ENCODE measurements around the gene OPCML. TPM values are rescaled to one million over a fixed set of nuclear protein-coding genes. Genes with fewer than 3 reads are reported as not detected.

The OPCML gene
- polyA plus RNA-seq, 4 donors = 14.9 to 18.5 (median 15.9) TPM

- no peak for DNase-seq (ENCODE audit: low read depth in 4 of 4, low spot score in 3 of 4)
Observed at GRCh38 chr11:133048270-133048669, 484.0 kb downstream of the OPCML start.

- no peak for DNase-seq (ENCODE audit: low read depth in 4 of 4, low spot score in 3 of 4)
Observed at GRCh38 chr11:133047771-133048115, 484.6 kb downstream of the OPCML start.

- no peak for DNase-seq (ENCODE audit: low read depth in 4 of 4, low spot score in 3 of 4)
Observed at GRCh38 chr11:133047036-133047770, 485.1 kb downstream of the OPCML start.

GRCh38 chr11:133046252-133046651 lies 486.0 kb downstream of the OPCML start:
- DNase-seq (ENCODE audit: low read depth in 4 of 4, low spot score in 3 of 4) = no peak

GRCh38 chr11:133041928-133042882 lies 490.1 kb downstream of the OPCML start:
- DNase-seq (ENCODE audit: low read depth in 4 of 4, low spot score in 3 of 4) = peak in 1 of 4 donors; percentile 62

- DNase-seq (ENCODE audit: low read depth in 4 of 4, low spot score in 3 of 4) = no peak
Observed at GRCh38 chr11:133041181-133041580, 491.1 kb downstream of the OPCML start.

GRCh38 chr11:133040289-133040900 lies 491.9 kb downstream of the OPCML start:
- DNase-seq (ENCODE audit: low read depth in 4 of 4, low spot score in 3 of 4) = no peak

- no peak for DNase-seq (ENCODE audit: low read depth in 4 of 4, low spot score in 3 of 4)
Observed at GRCh38 chr11:133038850-133039249, 493.5 kb downstream of the OPCML start.

GRCh38 chr11:133034929-133035328 lies 497.4 kb downstream of the OPCML start:
- DNase-seq (ENCODE audit: low read depth in 4 of 4, low spot score in 3 of 4) = no peak

GRCh38 chr11:133029107-133029506 lies 503.2 kb downstream of the OPCML start:
- DNase-seq (ENCODE audit: low read depth in 4 of 4, low spot score in 3 of 4) = no peak

- DNase-seq (ENCODE audit: low read depth in 4 of 4, low spot score in 3 of 4) = no peak
Observed at GRCh38 chr11:133026952-133027351, 505.3 kb downstream of the OPCML start.

- DNase-seq (ENCODE audit: low read depth in 4 of 4, low spot score in 3 of 4) = no peak
Observed at GRCh38 chr11:133024301-133024700, 508.0 kb downstream of the OPCML start.

- no peak for DNase-seq (ENCODE audit: low read depth in 4 of 4, low spot score in 3 of 4)
Observed at GRCh38 chr11:133023232-133023631, 509.1 kb downstream of the OPCML start.

- no peak for DNase-seq (ENCODE audit: low read depth in 4 of 4, low spot score in 3 of 4)
Observed at GRCh38 chr11:133021553-133021952, 510.7 kb downstream of the OPCML start.

GRCh38 chr11:133020372-133020714 lies 512.0 kb downstream of the OPCML start:
- DNase-seq (ENCODE audit: low read depth in 4 of 4, low spot score in 3 of 4) = no peak

- DNase-seq (ENCODE audit: low read depth in 4 of 4, low spot score in 3 of 4) = no peak
Observed at GRCh38 chr11:133019545-133020371, 512.5 kb downstream of the OPCML start.

- no peak for DNase-seq (ENCODE audit: low read depth in 4 of 4, low spot score in 3 of 4)
Observed at GRCh38 chr11:133015457-133015856, 516.8 kb downstream of the OPCML start.

GRCh38 chr11:133014337-133014736 lies 518.0 kb downstream of the OPCML start:
- DNase-seq (ENCODE audit: low read depth in 4 of 4, low spot score in 3 of 4) = no peak

- DNase-seq (ENCODE audit: low read depth in 4 of 4, low spot score in 3 of 4) = no peak
Observed at GRCh38 chr11:133012803-133013202, 519.5 kb downstream of the OPCML start.

GRCh38 chr11:133011604-133012003 lies 520.7 kb downstream of the OPCML start:
- DNase-seq (ENCODE audit: low read depth in 4 of 4, low spot score in 3 of 4) = no peak
